Karpas-422 (cell line): Measurements from ENCODE around the gene KIRREL3. TPM values are rescaled to one million over a fixed set of nuclear protein-coding genes. Genes with fewer than 3 reads are reported as not detected.
A peak's percentile ranks its signal among the peaks of the same experiment; 100 is the strongest.
"Not testable (repeated sequence)": the region's sequence is repeated elsewhere in the genome, so short reads cannot be mapped to it uniquely, and the experiment has no call there.

ENCODE experiments used
- DNase-seq: peaks from one replicate; pipeline ENCODE4 v3.0.0-alpha.2; 2015
- H2AFZ ChIP-seq: fragments of 200-600 bp; sonication (generic); 2 replicates; pipeline ENCODE4 v1.6.1; 2014; ENCODE audit warnings: antibody characterized with exemption, low read length, mixed read lengths
- H3K27ac ChIP-seq: fragments of 200-600 bp; sonication (generic); 2 replicates; pipeline ENCODE4 v1.5.1; 2014; ENCODE audit warnings: mild to moderate bottlenecking, low read length, moderate library complexity
- H3K27me3 ChIP-seq: fragments of 200-600 bp; sonication (generic); 2 replicates; pipeline ENCODE4 v1.6.1; 2014; ENCODE audit warnings: low read length, mixed read lengths
- H3K36me3 ChIP-seq: fragments of 200-600 bp; sonication (generic); 2 replicates; pipeline ENCODE4 v1.6.1; 2014; ENCODE audit warnings: low read length, mixed read lengths; ENCODE audit not compliant: insufficient read depth
- H3K4me1 ChIP-seq: fragments of 200-600 bp; sonication (generic); 2 replicates; pipeline ENCODE4 v1.6.1; 2014; ENCODE audit warnings: mild to moderate bottlenecking, low read length, mixed read lengths
- H3K4me2 ChIP-seq: fragments of 200-600 bp; sonication (generic); 2 replicates; pipeline ENCODE4 v1.6.1; 2014; ENCODE audit warnings: low read length, low read depth, mild to moderate bottlenecking; ENCODE audit not compliant: poor library complexity, severe bottlenecking
- H3K4me3 ChIP-seq: fragments of 200-600 bp; sonication (generic); 2 replicates; pipeline ENCODE4 v1.5.1; 2014; ENCODE audit warnings: mild to moderate bottlenecking, antibody characterized with exemption, low read length, mixed read lengths
- H3K79me2 ChIP-seq: fragments of 200-600 bp; sonication (generic); 2 replicates; pipeline ENCODE4 v1.6.1; 2014; ENCODE audit warnings: mild to moderate bottlenecking, low read length, mixed read lengths
- H3K9ac ChIP-seq: fragments of 200-600 bp; sonication (generic); 2 replicates; pipeline ENCODE4 v1.6.0; 2014; ENCODE audit warnings: low read length
- H3K9me2 ChIP-seq: fragments of 200-600 bp; sonication (generic), shearing (Covaris generic); replicated peaks from 2 replicates; pipeline ENCODE4 v1.6.0; 2014; ENCODE audit warnings: mild to moderate bottlenecking, low read length, moderate library complexity; ENCODE audit not compliant: insufficient read depth
- H3K9me3 ChIP-seq: fragments of 300-700, 200-600 bp; sonication (generic); 2 replicates; pipeline ENCODE4 v1.6.1; 2014; ENCODE audit warnings: low read length, mixed read lengths
- H4K20me1 ChIP-seq: fragments of 200-600 bp; sonication (generic); 2 replicates; pipeline ENCODE4 v1.6.1; 2014; ENCODE audit warnings: mild to moderate bottlenecking, antibody characterized with exemption, low read length, low read depth; ENCODE audit not compliant: insufficient read depth
- total RNA-seq: library from RNA; depleted of rRNA; stranded (reverse); fragments of >200 nt; shearing (Covaris generic); gene quantifications from 2 replicates; pipeline ENCODE4 v1.2.3, GENCODE V29; 2014; ENCODE audit warnings: low replicate concordance

Gene KIRREL3
- total RNA-seq, 1 experiment from 2014 or later, result not detected

DNA sequence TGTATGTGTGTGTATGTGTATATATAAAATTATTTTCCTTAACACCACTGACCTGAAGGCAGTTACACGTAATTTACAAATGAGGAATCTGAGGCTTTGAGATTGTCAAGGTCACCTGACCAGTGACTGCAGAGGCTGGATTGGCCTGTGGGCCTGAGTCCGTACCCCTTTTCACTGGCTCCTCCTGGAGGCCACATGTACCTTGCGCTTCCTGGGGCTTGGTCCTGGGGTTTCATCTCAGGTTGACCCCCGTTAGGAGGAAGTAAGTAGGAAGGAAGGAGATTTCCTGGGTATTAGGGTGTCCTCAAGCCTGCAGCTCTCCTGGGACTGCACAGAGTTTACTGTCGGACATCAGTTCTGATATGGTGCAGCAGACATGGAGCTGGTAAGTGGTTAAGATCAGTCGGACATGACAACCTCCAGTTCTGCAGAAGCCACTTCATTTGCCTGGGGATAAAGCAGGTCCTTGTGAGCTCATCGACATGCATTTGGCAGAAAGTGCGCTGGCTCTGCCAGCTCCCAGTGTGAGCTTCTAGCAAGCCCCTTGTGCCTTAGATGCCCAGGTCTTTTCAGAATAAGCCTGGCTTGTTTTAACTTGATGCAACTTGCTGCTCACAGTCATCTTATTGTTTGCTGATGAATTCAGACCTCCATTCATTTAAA is 608.5 kb downstream of the KIRREL3 start:
- peak overlapping the region; percentile 27; the same call in 1 of the 2 replicates for H3K4me3 ChIP-seq
- peaks cover 22% of the 10 kb centered on the region for H3K4me1 ChIP-seq
- no peak overlapping the region for H2AFZ ChIP-seq
- H3K9me3 ChIP-seq, result no peaks in the 10 kb centered on the region
- peak overlapping the region; percentile 44 for H3K4me2 ChIP-seq
- no peaks in the 10 kb centered on the region for H3K9me2 ChIP-seq
- H3K27ac ChIP-seq, result peak overlapping the region; percentile 58
- peak overlapping the region; percentile 32; the same call in 1 of the 2 replicates for H3K9ac ChIP-seq
- no peaks in the 10 kb centered on the region for H3K27me3 ChIP-seq
- H3K79me2 ChIP-seq, result no peaks in the 10 kb centered on the region
- H4K20me1 ChIP-seq, result peaks cover 9% of the 10 kb centered on the region; the same call in 1 of the 2 replicates
- peak; percentile 75 for DNase-seq
- no peaks in the 10 kb centered on the region for H3K36me3 ChIP-seq

DNA sequence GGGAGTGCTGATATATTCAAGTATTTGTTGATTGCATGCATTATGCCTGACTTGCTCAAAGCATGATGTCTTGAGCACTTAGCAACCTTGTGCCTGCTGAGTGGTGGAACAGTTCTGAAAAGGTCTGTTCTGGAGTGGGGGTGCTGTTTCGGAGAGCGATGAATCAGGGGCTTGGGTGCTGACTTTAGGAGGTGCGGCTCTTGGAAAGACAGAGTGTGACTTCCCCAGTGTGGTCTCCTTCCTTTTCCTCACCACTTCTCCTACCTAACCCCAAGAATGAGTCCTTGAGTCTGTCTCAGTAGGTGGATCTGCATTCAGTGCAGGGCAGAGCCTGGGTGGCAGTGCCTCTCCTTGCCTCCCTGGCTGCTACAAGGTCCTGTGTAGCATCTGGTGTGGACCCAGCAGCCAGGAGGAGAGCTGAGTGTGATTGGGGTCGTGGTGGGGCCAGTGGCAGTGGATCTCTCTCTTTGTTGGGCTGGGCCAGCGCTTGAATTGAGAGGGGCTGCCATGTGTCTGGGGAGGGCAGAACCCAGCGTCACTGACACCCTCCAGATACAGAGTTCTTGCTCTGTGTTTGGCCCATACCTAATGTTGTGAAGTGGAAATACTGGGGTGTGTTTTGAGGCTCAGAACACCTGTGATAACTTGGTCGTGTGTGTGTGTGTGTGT is 609.1 kb downstream of the KIRREL3 start:
- no peaks in the 10 kb centered on the region for H3K9me2 ChIP-seq
- peaks cover 9% of the 10 kb centered on the region; the same call in 1 of the 2 replicates for H4K20me1 ChIP-seq
- no peaks in the 10 kb centered on the region for H3K79me2 ChIP-seq
- H2AFZ ChIP-seq, result no peak overlapping the region
- H3K4me3 ChIP-seq, result no peak overlapping the region
- no peaks in the 10 kb centered on the region for H3K27me3 ChIP-seq
- H3K4me1 ChIP-seq, result peaks cover 28% of the 10 kb centered on the region
- no peak for DNase-seq
- H3K9ac ChIP-seq, result no peak overlapping the region
- no peaks in the 10 kb centered on the region for H3K9me3 ChIP-seq
- H3K4me2 ChIP-seq, result peak overlapping the region; percentile 44
- no peaks in the 10 kb centered on the region for H3K36me3 ChIP-seq
- H3K27ac ChIP-seq, result no peak overlapping the region

DNA sequence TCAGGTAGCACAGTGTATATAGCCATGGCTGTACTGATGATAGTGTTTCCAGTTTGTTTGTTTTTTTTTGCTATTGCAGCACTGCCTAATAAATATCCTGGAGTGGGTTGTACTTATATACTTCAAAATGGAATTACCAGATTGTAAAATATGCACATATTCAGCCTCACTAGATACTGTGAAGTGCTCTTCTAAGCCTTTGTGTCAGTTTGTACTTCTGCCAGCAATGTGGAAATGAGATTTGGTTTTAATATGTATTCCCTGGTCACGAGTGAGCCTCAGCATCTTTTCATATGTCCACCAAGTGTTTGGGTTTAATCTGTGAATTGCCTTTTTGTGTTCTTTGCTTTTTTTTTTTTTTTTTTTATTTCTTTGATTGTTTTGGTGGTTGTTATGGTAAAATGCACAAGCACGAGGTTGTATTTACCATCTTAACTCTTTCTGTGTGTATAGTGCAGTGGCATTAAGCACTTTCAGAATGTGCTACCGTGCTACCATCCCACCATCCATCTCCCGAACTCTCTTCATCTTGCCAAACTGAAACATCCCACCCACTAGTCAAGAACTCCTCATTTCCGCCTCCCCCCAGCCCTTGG is 610.2 kb downstream of the KIRREL3 start:
- Histone ChIP-seq H2AFZ (no peak overlapping the region), H3K4me2 (no peak overlapping the region), H3K9me3 (no peaks in the 10 kb centered on the region), H3K9ac (no peak overlapping the region), H3K79me2 (no peaks in the 10 kb centered on the region), H3K4me1 (peaks cover 31% of the 10 kb centered on the region), H4K20me1 (peaks cover 9% of the 10 kb centered on the region; the same call in 1 of the 2 replicates), H3K4me3 (no peak overlapping the region), H3K27me3 (no peaks in the 10 kb centered on the region), H3K9me2 (no peaks in the 10 kb centered on the region), H3K36me3 (no peaks in the 10 kb centered on the region), H3K27ac (no peak overlapping the region)
- no peak for DNase-seq

DNA sequence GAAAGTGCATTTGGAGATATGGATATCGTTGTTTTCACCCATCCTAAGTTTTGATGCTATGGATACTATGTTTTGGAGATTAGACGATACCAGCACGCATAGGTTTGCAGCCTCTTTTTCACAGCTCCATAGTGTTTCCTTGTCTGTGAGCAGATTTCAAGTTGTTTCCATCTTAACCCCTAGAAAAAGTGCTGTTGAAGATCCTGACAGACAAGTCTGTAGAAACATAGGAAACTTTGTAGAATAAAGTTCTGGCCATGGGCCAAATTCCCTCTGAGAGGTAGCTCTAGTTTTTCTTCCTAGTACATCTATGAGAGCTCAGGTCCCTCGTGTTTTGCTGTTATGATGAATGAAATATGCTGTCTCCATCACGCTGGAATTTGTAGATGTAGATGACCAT is 612.7 kb downstream of the KIRREL3 start:
- Histone ChIP-seq H3K4me2 (no peak overlapping the region), H2AFZ (no peak overlapping the region), H3K79me2 (no peaks in the 10 kb centered on the region), H3K9ac (no peak overlapping the region), H3K9me2 (no peaks in the 10 kb centered on the region), H3K36me3 (no peaks in the 10 kb centered on the region), H3K4me3 (no peak overlapping the region), H3K9me3 (no peaks in the 10 kb centered on the region), H4K20me1 (0 out of 2 replicates have a peak, but pooled peaks cover 4% of the 10 kb centered on the region), H3K27ac (no peak overlapping the region), H3K27me3 (no peaks in the 10 kb centered on the region), H3K4me1 (peaks cover 27% of the 10 kb centered on the region)
- DNase-seq, result no peak

DNA sequence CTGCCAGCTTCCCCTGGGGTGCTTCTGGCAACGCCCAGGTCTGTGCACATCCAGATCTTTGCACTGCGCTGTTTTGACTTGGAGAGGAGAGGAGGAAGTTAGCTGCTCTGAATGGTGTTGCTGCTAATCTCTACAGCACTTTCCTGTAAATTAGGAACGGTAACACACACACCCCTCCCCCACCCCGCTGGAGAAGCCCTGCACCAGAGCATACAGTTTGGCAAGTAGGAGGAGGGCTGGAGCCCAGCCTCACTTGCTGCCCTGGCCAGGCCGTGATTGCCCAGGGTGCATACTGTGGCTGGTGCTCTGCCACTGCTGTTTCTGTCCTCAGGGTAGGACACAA is 613.9 kb downstream of the KIRREL3 start:
- not testable (repeated sequence) for H3K4me2 ChIP-seq, H2AFZ ChIP-seq, H3K9ac ChIP-seq

DNA sequence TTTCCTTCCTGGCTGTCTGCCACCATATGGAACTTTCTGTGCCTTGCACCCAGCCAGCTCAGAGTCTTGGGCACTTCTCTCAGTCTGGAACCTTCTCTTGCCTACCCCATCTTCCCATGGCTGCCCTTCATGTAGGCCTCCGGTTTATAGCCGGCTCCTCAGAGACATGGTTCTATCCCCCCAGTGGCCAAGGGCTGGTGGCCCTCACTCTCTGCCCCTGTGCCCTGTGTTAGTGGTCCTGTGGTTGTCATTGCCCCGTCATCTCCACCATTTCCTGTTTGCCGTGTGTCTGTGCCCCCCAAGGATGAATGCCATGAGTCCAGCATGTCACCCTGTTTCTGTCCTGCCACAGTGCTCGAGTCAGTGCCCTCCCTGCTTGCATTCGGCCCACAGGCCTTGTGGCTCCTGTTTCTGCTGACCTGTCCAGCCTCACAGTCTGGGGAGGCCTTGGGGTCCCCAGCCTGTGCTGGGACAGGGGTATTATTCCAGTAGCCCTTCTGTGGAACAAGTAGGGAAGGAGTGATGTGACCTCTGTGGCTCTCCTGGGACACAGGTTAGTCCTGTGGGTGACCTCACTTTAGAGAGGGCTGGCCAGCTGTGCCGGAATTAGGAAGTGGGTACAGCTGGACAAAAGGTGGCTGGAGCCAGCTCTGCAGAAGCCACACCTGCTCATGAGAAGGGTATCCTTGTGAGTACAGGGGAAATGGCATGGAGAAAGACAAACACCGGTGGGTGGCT is 614.4 kb downstream of the KIRREL3 start:
- no peaks in the 10 kb centered on the region for H3K9me2 ChIP-seq
- H3K79me2 ChIP-seq, result no peaks in the 10 kb centered on the region
- H3K9ac ChIP-seq, result no peak overlapping the region
- H3K4me3 ChIP-seq, result no peak overlapping the region
- H4K20me1 ChIP-seq, result 0 out of 2 replicates have a peak, but pooled peaks cover 4% of the 10 kb centered on the region
- H3K27me3 ChIP-seq, result no peaks in the 10 kb centered on the region
- peaks cover 10% of the 10 kb centered on the region for H3K4me1 ChIP-seq
- DNase-seq, result no peak
- H3K4me2 ChIP-seq, result no peak overlapping the region
- no peaks in the 10 kb centered on the region for H3K36me3 ChIP-seq
- no peak overlapping the region for H2AFZ ChIP-seq
- no peaks in the 10 kb centered on the region for H3K9me3 ChIP-seq
- no peak overlapping the region for H3K27ac ChIP-seq

More for the DNA sequence above, 613.9 kb downstream of the KIRREL3 start:
- not testable (repeated sequence) for H3K27ac ChIP-seq, H3K9me2 ChIP-seq, H3K36me3 ChIP-seq, DNase-seq, H3K9me3 ChIP-seq, H3K79me2 ChIP-seq, H3K4me3 ChIP-seq, H4K20me1 ChIP-seq, H3K27me3 ChIP-seq
- peaks cover 16% of the 10 kb centered on the region for H3K4me1 ChIP-seq

DNA sequence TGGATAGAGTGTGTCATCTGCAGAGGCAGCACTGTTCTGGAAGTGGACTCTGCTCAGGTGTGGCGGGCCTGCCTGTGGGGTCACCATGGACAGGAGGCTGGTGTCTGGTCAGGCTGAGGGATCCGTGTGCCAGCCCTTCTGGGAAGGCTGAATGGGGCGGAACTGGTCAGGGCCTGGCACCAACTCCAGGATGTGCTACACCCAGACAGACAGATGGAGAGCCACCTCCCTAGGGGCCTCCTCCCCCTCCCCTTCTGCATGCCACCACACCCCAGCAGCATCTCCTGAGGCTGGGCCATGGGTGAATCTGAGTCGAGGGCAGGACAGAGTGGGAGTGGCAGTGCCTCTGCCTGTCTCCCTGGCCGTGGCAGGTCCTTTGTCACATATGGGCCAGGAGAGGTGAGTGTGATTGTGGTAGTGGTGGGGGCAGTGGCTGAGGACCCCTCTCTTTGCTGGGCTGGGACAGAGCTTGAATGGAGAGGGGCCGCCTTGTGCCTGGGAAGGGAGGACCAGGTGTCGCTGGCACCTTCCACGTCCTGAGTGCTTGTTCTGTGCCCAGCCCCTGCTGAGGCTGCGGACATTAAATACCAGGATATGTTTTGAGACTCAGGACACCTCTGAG is 616.0 kb downstream of the KIRREL3 start:
- peaks cover 10% of the 10 kb centered on the region for H3K4me1 ChIP-seq
- no peaks in the 10 kb centered on the region for H3K79me2 ChIP-seq
- no peak overlapping the region for H2AFZ ChIP-seq
- no peak overlapping the region for H3K9ac ChIP-seq
- no peaks in the 10 kb centered on the region for H3K36me3 ChIP-seq
- H3K4me2 ChIP-seq, result no peak overlapping the region
- H3K4me3 ChIP-seq, result no peak overlapping the region
- H3K27me3 ChIP-seq, result no peaks in the 10 kb centered on the region
- H4K20me1 ChIP-seq, result no peaks in the 10 kb centered on the region
- DNase-seq, result no peak
- no peaks in the 10 kb centered on the region for H3K9me2 ChIP-seq
- no peaks in the 10 kb centered on the region for H3K9me3 ChIP-seq
- no peak overlapping the region for H3K27ac ChIP-seq
